Activated CD4-positive, alpha-beta T cell treated with anti-CD3 and anti-CD28 coated beads for 4 hours (primary cell): ENCODE measurements around the gene SLC9A5.

Experiments used
- DNase-seq, 2 donors: peaks; one replicate each; pipeline ENCODE4 v3.0.0-alpha.2; 2020

The SLC9A5 gene

DNA sequence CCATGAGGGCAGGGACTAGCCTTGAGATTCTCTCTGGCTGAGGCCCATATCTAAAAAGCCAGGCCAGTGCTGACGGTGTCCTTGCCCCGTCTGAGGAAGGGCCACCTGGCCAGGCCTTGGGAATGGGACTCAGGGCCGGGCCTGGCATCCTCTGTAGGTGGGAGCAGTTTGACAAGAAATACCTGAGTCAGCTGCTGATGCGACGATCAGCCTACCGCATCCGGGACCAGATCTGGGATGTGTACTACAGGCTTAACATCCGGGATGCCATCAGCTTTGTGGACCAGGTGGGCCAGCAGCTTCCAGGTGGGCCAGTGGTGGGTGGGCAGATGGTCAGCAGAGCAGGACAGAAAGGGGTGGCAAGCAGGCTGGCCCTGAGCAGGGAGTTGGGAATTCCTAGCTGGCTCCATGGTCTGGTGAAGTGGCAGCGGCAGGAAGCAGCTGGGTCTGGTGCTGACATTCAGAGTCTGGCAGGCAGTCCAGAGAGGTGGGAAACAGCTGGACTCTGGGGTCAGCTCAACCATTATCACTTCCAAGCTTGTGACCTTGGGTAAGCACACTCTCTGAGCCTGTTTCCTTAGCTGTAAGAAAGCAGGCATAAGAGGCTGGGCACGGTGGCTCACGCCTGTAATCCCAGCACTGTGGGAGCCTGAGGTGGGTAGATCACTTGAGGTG is 9.5 kb downstream of the SLC9A5 start:
- DNase-seq, result no peak

- DNase-seq, result no peak
Observed at GRCh38 chr16:67259705-67260104, 10.9 kb downstream of the SLC9A5 start.

DNA sequence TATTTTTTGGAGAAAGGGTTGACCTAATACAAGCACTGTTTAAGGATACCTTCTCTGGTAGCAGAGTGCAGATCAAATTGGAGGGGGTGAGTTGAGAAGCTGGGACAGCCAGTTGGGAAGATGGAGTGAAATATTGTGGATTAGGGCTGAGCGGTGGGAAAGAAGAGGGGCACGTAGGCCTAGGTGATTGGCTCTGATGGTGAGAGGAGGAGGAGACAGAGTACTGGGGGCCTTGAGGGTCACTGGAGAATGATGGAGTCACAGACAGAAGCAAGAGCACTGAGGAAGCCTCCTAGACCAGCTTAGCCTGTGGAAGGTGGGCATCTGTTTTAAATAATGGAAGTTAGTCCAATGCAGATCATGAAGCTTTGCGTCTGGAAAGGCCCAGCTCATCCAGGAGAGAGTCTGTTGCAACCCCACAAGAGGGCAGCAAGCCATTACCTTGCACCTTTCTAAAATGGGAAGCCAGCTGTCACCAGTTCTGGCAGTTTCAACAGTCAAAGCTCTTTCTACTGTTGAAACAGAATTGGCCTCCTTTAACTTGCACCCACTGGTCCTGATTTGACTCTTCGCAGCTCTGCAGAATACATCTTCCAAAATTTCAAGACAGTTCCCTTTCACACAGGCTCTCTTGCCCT is 11.8 kb downstream of the SLC9A5 start:
- DNase-seq, result no peak

- DNase-seq, result no peak
Observed at GRCh38 chr16:67263201-67263600, 14.4 kb downstream of the SLC9A5 start.

- no peak for DNase-seq
Observed at GRCh38 chr16:67264277-67264676, 15.5 kb downstream of the SLC9A5 start.

DNA sequence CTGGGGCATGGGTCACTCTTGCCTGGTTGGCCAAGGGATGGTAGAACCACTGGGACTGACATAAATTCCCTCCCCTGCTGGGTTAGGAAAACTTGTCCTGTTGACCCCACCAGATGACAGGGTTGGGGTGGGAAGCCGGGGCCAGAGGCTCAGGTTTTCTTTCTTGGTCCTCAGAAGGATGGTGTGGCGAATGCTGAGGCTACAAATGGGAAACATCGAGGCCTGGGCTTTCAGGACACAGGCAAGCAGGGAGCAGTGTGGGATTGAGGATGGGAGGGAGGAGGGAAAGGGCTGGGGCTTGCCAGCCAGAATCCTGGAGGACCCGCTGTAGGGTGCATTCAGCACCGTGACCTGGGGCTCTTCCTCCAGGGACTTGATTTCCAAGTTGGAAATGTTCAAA is 16.1 kb downstream of the SLC9A5 start:
- DNase-seq, result no peak

DNA sequence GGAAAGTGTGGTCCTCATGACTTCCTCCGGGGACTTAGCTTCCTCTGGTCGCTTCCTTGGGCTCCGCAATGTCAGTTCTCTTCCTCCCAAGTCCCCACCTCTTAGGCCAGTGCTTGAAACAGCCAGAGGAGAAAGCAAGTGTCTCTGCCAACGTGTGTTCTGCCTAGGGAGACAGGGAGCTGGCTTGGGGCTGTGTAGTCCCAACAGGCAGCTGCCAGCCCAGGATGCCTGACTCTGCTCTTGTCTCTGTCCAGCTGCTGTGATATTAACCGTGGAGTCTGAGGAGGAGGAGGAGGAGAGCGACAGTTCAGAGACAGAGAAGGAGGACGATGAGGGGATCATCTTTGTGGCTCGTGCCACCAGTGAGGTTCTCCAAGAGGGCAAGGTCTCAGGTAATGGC is 17.1 kb downstream of the SLC9A5 start:
- no peak for DNase-seq

DNA sequence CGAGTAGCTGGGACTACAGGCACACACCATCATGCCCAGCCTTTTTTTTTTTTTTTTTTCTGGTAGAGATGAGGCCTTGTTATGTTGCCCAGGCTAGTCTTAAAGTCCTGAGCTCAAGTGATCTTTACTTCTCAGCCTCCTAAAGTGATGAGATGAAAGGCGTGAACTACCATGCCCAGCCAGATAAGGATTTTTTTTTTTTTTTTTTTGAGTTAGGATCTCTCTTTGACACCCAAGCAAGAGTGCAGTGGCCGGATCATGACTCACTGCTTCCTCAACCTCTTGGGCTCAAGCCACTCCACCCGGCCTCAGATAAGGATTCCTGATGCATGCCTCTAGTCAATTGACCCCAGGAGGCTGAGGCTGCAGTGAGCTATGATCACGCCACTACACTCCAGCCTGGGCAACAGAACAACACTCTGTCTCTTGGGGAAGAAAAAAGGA is 19.4 kb downstream of the SLC9A5 start:
- DNase-seq, result no peak

DNA sequence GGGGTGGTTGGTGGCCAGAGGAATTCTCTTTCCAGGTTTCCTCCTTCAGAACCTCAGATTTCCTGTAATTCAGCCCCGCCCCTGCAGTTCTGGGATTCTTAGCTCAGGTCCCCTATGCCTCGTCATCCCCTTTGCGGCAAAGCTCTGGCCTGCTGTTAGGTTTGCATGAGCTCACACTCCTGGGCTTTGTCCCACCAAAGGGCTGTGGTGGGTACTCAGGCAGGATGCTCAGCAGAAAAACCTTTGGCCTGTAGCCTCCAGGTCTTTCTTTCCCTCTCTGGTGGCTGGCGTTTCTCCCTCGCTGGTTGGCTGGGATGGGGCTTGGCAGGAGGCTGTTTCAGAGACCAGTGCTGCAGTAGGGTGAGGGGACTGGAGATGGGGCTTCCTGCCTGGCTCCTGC is 21.0 kb downstream of the SLC9A5 start:
- DNase-seq, result no peak

- no peak for DNase-seq
Observed at GRCh38 chr16:67270931-67271338, 22.2 kb downstream of the SLC9A5 start.

DNA sequence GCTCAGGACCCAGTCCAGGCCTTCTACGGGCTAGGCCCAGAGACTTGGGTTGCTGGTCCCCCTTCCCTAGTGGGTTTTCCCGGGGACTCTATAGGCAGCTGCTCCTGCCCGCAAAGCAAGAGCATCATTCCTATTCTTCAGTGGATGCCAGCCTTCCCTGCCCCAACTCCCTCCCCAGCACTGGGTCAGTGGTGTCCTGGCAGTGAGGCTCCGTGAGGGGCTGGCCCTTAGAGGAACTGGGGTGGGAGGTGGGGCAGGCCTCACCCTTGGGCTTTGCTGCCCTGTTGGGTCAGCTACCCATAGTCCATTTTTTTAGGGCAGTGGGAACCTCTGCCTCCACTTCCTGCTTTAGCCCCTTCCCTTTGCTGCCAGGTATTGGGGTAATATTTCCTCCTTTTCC is 22.7 kb downstream of the SLC9A5 start:
- no peak for DNase-seq

DNA sequence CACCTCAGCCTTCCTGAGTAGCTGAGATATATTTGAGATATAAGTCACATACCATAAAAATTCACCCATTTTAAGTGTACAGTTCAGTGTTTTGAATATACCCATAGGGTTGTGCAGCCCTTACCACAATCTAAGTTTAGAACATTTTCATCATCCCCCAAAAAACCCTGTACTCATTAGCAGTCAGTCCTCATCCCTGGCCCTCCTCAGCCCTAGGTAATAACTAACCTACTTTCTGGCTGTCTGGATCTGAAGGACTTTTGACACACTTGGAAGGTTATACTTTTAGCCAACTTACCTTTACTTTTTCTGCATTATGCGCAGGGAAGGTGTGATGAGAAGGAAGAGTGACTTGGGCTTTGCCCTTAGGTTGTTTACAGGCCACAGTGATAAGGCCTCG is 26.5 kb downstream of the SLC9A5 start:
- no peak for DNase-seq

DNA sequence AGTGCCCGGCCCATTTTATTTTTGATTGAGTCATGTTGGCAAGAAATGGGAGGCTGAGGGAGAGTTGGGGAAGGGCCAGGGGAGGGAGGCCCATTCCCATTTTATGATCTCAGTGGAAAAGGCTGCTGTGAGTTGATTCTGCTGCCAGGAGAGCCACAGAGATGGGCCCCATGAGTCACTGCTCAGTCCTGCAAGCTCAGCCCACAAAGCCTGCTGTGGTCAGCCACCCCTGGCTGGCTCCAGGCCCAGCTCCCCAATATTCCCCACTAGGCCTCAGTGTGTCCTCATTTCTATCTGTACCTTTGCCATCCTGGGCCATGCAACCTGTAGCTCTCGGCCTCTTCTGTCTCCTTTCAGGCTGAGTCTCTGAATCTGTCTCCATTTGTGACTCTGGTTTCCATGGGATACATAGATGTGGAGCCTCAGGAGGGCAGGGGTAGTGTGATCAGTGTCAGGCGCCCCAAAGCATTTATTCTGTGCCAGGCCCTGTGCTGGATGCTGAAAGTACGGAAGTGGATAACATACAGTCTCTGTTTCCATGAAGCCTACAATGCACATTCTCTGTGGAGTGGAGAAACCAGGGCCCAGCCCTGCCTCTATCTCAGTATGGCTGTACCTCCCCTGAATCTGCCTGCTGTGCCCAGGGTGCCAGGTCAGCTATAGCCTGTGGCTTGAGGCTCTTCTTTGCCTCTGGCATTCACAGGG is 28.7 kb downstream of the SLC9A5 start:
- no peak for DNase-seq

DNA sequence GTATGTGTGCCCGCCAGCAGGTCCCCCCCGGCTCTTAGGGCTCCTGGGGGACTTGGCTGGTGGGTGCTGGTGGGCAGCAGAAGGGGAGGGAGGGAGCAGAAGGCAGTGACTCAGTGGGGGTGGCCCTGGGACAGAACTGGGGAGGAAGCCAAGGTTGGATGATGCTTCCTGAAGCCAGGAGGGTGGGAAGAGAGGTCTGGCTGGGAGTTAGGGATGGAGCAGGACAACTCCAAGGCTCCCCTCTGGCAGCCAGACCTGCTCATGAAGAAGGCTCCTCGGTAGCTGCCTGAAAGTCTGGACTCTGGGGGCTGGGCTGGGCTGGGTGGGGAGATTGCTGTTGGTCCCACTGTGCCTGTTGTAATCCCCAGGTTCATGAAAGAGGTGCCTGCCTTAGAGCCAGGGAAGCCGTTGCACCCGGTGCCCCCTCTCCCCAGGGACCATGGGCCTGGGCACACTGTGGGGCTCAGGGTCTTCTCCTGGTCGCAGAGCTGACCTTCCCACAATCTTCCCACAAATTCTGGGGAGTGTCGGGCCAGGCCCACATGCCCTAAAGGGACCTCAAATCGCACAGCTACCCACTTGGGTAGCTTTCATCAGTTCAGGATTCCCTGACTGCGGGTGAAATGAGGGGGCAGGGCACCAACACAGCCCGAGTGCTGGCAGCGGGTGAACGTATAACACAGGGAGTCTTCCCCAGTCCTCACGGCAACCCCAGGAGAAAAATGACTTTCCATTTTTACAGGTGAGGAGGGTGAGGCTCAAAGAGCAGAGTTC is 29.4 kb downstream of the SLC9A5 start:
- no peak for DNase-seq

DNA sequence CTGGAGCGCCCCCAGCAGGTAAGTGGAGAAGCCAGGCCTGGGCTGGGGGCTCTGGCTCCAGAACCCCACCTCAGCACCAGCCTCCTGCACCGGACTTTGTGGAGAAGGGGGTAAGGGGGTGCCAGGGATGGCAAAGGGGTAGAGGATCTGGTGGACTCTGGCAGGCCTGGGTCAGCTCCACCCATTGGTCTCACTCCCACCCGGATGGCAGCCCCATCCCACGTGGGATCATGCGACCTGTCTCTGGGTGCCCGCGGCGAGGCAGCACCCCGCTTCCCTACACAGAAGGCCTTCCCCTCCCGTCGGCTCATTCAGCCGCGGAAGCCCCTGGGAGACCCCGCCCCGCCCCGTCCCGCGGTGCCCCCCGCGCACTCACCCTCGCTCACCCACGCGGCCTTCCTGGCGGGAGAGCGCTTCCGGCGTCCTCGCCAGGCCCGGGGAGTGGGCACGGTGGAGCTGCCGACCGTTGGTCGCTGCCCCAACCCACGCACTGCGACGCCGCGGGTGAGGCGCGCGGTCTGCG is 30.1 kb downstream of the SLC9A5 start:
- DNase-seq, result peak; percentile 44 to 52

DNA sequence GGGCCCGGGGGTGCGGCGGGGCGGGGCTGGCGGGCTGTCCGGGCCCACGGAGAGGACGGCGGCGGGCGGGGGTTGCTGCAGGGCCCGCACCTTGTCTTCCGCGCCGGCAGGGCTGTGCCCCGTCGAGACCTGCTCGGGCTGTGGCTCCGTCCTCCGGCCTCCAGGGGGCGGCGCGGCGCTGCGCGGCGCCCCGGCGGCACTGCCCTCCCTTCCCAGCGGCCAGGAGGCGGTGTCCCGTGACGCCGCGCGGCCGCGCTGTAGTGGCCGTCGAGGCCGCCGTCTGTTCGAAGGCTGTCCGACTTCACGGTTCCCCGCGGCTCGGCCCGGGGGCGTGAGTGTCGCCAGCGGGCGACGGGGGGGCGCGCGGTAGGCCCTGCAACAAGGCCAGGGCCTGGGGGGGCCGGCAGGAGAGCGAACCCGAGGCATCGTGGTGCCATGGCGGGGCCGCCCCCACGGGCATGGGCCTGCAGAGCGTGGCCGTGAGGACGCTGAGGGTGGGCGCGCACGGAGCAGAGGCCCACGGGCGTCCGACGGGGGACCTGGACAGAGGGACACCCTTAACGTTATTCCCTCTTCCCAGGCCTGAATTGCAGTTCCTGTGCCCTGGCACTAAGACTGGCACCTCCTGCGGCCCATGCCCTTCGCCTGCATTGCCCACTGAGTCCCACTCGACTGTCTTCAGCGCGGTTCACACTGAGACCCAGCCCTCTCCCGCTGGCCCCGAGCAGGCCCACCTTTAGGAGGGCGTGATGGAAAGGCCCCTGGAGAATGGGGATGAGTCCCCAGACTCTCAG is 30.7 kb downstream of the SLC9A5 start, which contains the start of gene PLEKHG4:
Gene PLEKHG4 (plus strand): TSS at position 237 of the 794 bp plus-strand sequence. CDS start 513 bp downstream, at position 750.
- peak; percentile 76 to 80 for DNase-seq

DNA sequence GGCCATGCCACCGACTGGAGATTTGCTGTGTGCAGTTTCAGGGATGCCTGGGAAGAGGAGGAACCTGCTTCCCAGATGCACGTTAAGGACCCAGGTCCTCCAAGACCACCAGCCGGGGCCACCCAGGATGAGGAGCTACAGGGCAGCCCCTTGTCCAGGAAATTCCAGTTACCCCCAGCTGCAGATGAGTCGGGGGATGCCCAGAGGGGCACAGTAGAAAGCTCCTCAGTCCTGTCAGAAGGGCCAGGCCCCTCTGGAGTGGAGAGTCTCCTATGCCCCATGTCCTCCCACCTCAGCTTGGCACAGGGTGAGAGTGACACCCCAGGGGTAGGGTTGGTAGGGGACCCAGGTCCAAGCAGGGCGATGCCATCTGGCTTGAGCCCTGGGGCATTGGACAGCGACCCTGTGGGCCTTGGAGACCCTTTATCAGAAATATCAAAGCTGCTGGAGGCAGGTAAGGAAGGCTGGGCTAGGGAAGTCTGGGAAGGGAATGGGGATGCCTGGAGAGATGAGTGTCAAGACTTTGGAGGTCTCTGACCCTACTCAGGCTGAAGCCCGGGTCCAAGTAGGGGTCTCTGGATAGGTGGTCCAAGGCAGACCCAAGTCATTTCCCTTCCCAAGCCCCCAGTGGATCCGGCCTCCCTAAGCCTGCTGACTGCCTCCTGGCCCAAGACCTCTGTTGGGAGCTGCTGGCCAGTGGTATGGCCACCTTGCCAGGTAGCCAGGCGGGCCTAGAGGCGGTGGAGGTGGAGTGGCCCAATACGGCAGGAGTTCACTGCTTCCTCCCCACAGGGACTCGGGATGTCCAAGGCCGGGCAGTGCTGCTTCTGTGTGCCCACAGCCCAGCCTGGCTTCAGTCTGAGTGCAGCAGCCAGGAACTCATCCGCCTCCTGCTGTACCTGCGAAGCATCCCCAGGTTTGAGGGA is 31.6 kb downstream of the SLC9A5 start:
- DNase-seq, result no peak

DNA sequence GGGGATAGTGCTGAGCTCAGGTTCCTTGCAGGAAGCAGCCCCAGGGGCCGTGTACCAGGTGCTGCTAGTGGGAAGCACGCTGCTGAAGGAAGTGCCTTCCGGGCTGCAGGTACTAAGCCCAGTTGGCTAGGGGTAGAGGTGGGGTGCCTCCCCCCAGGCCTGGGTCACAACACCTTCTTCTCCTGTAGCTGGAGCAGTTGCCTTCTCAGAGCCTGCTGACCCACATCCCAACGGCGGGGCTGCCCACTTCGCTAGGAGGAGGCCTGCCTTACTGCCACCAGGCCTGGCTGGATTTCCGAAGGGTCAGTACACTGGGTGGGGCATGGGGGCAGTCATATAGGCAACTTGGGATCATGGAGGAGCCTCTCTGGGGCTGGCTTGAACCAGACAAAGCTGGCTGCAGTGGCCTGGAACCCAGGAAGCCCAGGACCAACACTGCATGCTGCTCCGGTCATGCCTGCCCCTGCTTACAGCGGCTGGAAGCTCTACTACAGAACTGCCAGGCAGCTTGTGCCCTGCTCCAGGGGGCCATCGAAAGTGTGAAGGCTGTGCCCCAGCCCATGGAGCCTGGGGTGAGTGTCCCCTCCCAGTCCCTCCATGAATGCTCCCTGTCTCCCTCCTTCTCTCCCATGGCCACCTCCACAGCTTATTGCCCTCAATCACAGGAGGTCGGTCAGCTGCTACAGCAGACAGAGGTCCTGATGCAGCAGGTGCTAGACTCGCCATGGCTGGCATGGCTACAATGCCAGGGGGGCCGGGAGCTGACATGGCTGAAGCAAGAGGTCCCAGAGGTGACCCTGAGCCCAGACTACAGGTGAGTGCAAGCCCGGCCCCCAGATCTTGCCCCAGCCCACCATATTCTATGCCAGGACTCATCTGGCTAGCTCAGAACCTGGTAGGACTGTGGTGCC is 33.0 kb downstream of the SLC9A5 start:
- DNase-seq, result no peak

- no peak for DNase-seq
Observed at GRCh38 chr16:67282447-67282805, 33.6 kb downstream of the SLC9A5 start.
